ENCODE measurements around the gene ROS1. TPM values are rescaled to one million over a fixed set of nuclear protein-coding genes. Genes with fewer than 3 reads are reported as not detected.

Gene ROS1
- total and polyA plus RNA-seq, 10 of the 15 experiments (the other 5 are each of a cell fraction or from before 2014, with no cell fraction given): under 0.01 to 0.07 (median 0.03) TPM; not detected in 5

DNA sequence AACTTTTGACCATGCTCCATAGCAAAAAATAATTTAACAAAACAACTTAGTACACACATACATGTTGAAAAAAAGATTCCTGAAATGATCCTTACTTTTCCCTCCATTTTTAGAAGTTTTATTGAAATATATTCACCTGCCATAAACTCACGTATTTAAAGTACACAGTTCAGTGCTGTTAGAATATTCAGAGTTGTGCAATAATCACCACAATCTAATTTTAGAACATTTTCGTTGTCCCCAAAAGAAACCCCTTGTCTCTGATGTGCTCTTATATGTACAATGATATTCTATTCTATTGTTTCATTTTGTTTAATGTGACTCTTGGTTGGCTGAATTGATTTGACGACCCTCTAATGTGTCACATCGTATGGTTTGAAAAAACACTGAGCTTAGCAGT, 15.9 kb downstream of the ROS1 start:
- Histone ChIP-seq H3K4me3 (no peak overlapping the region), H3K9ac (ENCODE audit: control insufficient read depth, insufficient read depth, low read length) (no peak overlapping the region), H2AFZ (ENCODE audit: control insufficient read depth, low read depth, low read length) (no peak overlapping the region), H3K79me2 (ENCODE audit: control insufficient read depth, insufficient read depth, low read length) (no peaks in the 10 kb centered on the region), H3K4me1 (ENCODE audit: control insufficient read depth, insufficient read depth, low read length) (no peaks in the 10 kb centered on the region), H3K9me3 (replicated peaks; ENCODE audit: control insufficient read depth, insufficient read depth, low read length) (no peaks in the 10 kb centered on the region), H3K4me2 (ENCODE audit: control insufficient read depth, insufficient read depth) (no peak overlapping the region), H3K27ac (ENCODE audit: control insufficient read depth, insufficient read depth) (no peak overlapping the region), H4K20me1 (ENCODE audit: control insufficient read depth, insufficient read depth) (no peaks in the 10 kb centered on the region), H3K36me3 (ENCODE audit: control insufficient read depth in 2 of 2, insufficient read depth in 2 of 2, low read length in 1 of 2) (no peaks in the 10 kb centered on the region), H3K27me3 (replicated peaks in 1 of 2; ENCODE audit: control insufficient read depth in 2 of 2, insufficient read depth in 2 of 2, low read length in 1 of 2) (0 out of 4 replicates have a peak, but pooled peaks cover 0 to 2% of the 10 kb centered on the region in 2 experiments)
- SMC1A ChIA-PET (ENCODE audit: uncharacterized antibody, unreplicated experiment): interaction anchor here (1.0 kb wide), 1 partner anchor 10 kb away, joined by 4 read pairs; no protein-coding TSS in a partner anchor
- intact Hi-C loops (cut with micrococcal nuclease; ENCODE audit: unreplicated experiment) (no loop called here), in situ Hi-C loops (cut with MboI) (no loop called here)
- ATAC-seq: no peak
- POLR2A ChIA-PET: no interaction called here
- WGBS (ENCODE audit: insufficient coverage, insufficient replicate concordance, low lambda C conversion rate, missing lambda C conversion rate): 18% methylated on average over 4 of the region's 4 CpGs
- no TSS peak for BruUV-seq (replicated peaks)
- no peak for DNase-seq (ENCODE audit: low read depth, low spot score)
- TF ChIP-seq, protein P1, sequence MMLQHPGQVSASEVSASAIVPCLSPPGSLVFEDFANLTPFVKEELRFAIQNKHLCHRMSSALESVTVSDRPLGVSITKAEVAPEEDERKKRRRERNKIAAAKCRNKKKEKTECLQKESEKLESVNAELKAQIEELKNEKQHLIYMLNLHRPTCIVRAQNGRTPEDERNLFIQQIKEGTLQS (IDR thresholded peaks at IDR 0.05; ENCODE audit: borderline replicate concordance, extremely low read depth, low read depth, low read length): no peak
- TF ChIP-seq WRNIP1 (IDR thresholded peaks at IDR 0.05; ENCODE audit: borderline replicate concordance, low read depth, low read length): no peak
- TF ChIP-seq, protein P2, sequence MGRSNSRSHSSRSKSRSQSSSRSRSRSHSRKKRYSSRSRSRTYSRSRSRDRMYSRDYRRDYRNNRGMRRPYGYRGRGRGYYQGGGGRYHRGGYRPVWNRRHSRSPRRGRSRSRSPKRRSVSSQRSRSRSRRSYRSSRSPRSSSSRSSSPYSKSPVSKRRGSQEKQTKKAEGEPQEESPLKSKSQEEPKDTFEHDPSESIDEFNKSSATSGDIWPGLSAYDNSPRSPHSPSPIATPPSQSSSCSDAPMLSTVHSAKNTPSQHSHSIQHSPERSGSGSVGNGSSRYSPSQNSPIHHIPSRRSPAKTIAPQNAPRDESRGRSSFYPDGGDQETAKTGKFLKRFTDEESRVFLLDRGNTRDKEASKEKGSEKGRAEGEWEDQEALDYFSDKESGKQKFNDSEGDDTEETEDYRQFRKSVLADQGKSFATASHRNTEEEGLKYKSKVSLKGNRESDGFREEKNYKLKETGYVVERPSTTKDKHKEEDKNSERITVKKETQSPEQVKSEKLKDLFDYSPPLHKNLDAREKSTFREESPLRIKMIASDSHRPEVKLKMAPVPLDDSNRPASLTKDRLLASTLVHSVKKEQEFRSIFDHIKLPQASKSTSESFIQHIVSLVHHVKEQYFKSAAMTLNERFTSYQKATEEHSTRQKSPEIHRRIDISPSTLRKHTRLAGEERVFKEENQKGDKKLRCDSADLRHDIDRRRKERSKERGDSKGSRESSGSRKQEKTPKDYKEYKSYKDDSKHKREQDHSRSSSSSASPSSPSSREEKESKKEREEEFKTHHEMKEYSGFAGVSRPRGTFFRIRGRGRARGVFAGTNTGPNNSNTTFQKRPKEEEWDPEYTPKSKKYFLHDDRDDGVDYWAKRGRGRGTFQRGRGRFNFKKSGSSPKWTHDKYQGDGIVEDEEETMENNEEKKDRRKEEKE (IDR thresholded peaks at IDR 0.05): no peak
- no peak for TF ChIP-seq POLR2AphosphoS5 (IDR thresholded peaks at IDR 0.05; ENCODE audit: low read length)
- TF ChIP-seq HCFC1 (IDR thresholded peaks at IDR 0.05; ENCODE audit: low read length): no peak
- TF ChIP-seq SREBF1 (IDR thresholded peaks at IDR 0.05; ENCODE audit: low read length): no peak
- TF ChIP-seq FOS (IDR thresholded peaks at IDR 0.05; ENCODE audit: borderline replicate concordance, extremely low read depth, insufficient read length): no peak
- TF ChIP-seq, protein P3, sequence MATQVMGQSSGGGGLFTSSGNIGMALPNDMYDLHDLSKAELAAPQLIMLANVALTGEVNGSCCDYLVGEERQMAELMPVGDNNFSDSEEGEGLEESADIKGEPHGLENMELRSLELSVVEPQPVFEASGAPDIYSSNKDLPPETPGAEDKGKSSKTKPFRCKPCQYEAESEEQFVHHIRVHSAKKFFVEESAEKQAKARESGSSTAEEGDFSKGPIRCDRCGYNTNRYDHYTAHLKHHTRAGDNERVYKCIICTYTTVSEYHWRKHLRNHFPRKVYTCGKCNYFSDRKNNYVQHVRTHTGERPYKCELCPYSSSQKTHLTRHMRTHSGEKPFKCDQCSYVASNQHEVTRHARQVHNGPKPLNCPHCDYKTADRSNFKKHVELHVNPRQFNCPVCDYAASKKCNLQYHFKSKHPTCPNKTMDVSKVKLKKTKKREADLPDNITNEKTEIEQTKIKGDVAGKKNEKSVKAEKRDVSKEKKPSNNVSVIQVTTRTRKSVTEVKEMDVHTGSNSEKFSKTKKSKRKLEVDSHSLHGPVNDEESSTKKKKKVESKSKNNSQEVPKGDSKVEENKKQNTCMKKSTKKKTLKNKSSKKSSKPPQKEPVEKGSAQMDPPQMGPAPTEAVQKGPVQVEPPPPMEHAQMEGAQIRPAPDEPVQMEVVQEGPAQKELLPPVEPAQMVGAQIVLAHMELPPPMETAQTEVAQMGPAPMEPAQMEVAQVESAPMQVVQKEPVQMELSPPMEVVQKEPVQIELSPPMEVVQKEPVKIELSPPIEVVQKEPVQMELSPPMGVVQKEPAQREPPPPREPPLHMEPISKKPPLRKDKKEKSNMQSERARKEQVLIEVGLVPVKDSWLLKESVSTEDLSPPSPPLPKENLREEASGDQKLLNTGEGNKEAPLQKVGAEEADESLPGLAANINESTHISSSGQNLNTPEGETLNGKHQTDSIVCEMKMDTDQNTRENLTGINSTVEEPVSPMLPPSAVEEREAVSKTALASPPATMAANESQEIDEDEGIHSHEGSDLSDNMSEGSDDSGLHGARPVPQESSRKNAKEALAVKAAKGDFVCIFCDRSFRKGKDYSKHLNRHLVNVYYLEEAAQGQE (IDR thresholded peaks at IDR 0.05; ENCODE audit: low read depth, low read length): no peak
- no peak for TF ChIP-seq SPI1 (IDR thresholded peaks at IDR 0.05; ENCODE audit: borderline replicate concordance, insufficient read depth, low read depth, low read length)
- TF ChIP-seq POU2F2 (IDR thresholded peaks at IDR 0.05; ENCODE audit: borderline replicate concordance, low read depth, low read length): no peak
- TF ChIP-seq NR2C2 (IDR thresholded peaks at IDR 0.05; ENCODE audit: borderline replicate concordance, control insufficient read depth, insufficient read length, low read depth): no peak
- no peak for TF ChIP-seq RAD21 (IDR thresholded peaks at IDR 0.05; ENCODE audit: insufficient read depth, low read depth, low read length)
- TF ChIP-seq SIN3A (IDR thresholded peaks at IDR 0.05; ENCODE audit: low read depth, low read length): no peak
- no peak for TF ChIP-seq CHD2 (IDR thresholded peaks at IDR 0.05; ENCODE audit: borderline replicate concordance, low read depth, low read length)
- TF ChIP-seq ZNF217 (IDR thresholded peaks at IDR 0.05): no peak
- FAIRE-seq: no peak
- RAD21 ChIA-PET (ENCODE audit: unreplicated experiment): no interaction called here
- CTCF ChIA-PET: no interaction called here

All from GM12878 (cell line).